ENCODE measurements around the gene RBM26.

- TF ChIP-seq EZH2phosphoT487 (IDR thresholded peaks at IDR 0.05; ENCODE audit: borderline replicate concordance, low read depth) (no peak), MAX (IDR thresholded peaks at IDR 0.05; ENCODE audit: low read depth) (no peak), YY1 (IDR thresholded peaks at IDR 0.05; ENCODE audit: low read depth) (no peak), REST (IDR thresholded peaks at IDR 0.05; ENCODE audit: low read depth, low read length) (no peak), NFIC (IDR thresholded peaks at IDR 0.05; ENCODE audit: borderline replicate concordance) (no peak), GATA2 (CRISPR knock-in tag; IDR thresholded peaks at IDR 0.05) (no peak)
- TF ChIP-seq, protein P1, sequence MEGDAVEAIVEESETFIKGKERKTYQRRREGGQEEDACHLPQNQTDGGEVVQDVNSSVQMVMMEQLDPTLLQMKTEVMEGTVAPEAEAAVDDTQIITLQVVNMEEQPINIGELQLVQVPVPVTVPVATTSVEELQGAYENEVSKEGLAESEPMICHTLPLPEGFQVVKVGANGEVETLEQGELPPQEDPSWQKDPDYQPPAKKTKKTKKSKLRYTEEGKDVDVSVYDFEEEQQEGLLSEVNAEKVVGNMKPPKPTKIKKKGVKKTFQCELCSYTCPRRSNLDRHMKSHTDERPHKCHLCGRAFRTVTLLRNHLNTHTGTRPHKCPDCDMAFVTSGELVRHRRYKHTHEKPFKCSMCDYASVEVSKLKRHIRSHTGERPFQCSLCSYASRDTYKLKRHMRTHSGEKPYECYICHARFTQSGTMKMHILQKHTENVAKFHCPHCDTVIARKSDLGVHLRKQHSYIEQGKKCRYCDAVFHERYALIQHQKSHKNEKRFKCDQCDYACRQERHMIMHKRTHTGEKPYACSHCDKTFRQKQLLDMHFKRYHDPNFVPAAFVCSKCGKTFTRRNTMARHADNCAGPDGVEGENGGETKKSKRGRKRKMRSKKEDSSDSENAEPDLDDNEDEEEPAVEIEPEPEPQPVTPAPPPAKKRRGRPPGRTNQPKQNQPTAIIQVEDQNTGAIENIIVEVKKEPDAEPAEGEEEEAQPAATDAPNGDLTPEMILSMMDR (IDR thresholded peaks at IDR 0.05): no peak
Observed at GRCh38 chr13:79445968-79446645, 40.1 kb upstream of the RBM26 start.

Measured in SK-N-SH (cell line).